Activated CD8-positive, alpha-beta T cell treated with anti-CD3 and anti-CD28 coated beads for 36 hours (primary cell): ENCODE results near the gene NUAK1. TPM values are rescaled to one million over a fixed set of nuclear protein-coding genes. Genes with fewer than 3 reads are reported as not detected.

Experiments
- ATAC-seq: fragments of 200-7000 bp; cut with Tn5 transposase; one replicate; pipeline ENCODE4 v1.10.0; 2021; ENCODE audit warnings: mild to moderate bottlenecking, moderate library complexity
- CTCF ChIA-PET: fragments of 350-600 bp; sonication (Branson Sonifier 250); formaldehyde crosslinking; loops from one replicate; lab custom pipeline; 2021; ENCODE audit warnings: antibody characterized with exemption; lab: Charles Lee
- POLR2A ChIA-PET: fragments of 350-600 bp; sonication (Branson Sonifier 250); formaldehyde crosslinking; loops from one replicate; lab custom pipeline; 2021; ENCODE audit warnings: antibody characterized with exemption; lab: Charles Lee
- DNase-seq: peaks from one replicate; pipeline ENCODE4 v3.0.0-alpha.2; 2020
- H3K27ac Mint-ChIP-seq: one replicate; pipeline ENCODE4 v1.8.0; 2021; ENCODE audit warnings: mild to moderate bottlenecking, mixed read lengths
- H3K27me3 Mint-ChIP-seq: one replicate; pipeline ENCODE4 v1.8.0; 2021; ENCODE audit warnings: mixed read lengths
- H3K36me3 Mint-ChIP-seq: one replicate; pipeline ENCODE4 v1.8.0; 2021; ENCODE audit warnings: low read depth, mixed read lengths
- H3K4me1 Mint-ChIP-seq: one replicate; pipeline ENCODE4 v1.8.0; 2021; ENCODE audit warnings: low read depth, mixed read lengths
- H3K4me3 Mint-ChIP-seq: one replicate; pipeline ENCODE4 v1.8.0; 2021; ENCODE audit warnings: mild to moderate bottlenecking, moderate library complexity, mixed read lengths
- H3K9me3 Mint-ChIP-seq: one replicate; pipeline ENCODE4 v1.8.0; 2021; ENCODE audit warnings: mixed read lengths
- CTCF ChIP-seq: fragments of 200-600 bp; IDR thresholded peaks from one replicate; pipeline ENCODE4 v1.8.0; 2022; ENCODE audit warnings: antibody characterized with exemption, mild to moderate bottlenecking
- intact Hi-C: fragments of 100-400 bp; cut with micrococcal nuclease; formaldehyde crosslinking; loops from one replicate; pipeline ENCODE4 v1.10.0; 2022
- total RNA-seq, 2 experiments: library from RNA; stranded (reverse); gene quantifications; one replicate each; pipeline ENCODE4 v1.2.3, GENCODE V29; 2021

NUAK1 gene
- total RNA-seq, 2 experiments from 2014 or later: not detected

- CTCF ChIA-PET: no interaction called here
- POLR2A ChIA-PET: no interaction called here
- DNase-seq: no peak
- Mint-ChIP-seq H3K9me3 (no peaks in the 10 kb centered on the region), H3K4me3 (no peak overlapping the region), H3K36me3 (no peaks in the 10 kb centered on the region), H3K27me3 (peaks cover 4% of the 10 kb centered on the region), H3K27ac (no peak overlapping the region), H3K4me1 (no peaks in the 10 kb centered on the region)
- no peak for ATAC-seq
- no peak for TF ChIP-seq CTCF
- intact Hi-C loops: no loop called here
Observed at GRCh38 chr12:106044773-106045172, 94.0 kb downstream of the NUAK1 start.

- peaks cover 3% of the 10 kb centered on the region for H3K27me3 Mint-ChIP-seq
- no peak for TF ChIP-seq CTCF
- ChIA-PET CTCF (no interaction called here), POLR2A (no interaction called here)
- no peaks in the 10 kb centered on the region for H3K36me3 Mint-ChIP-seq
- DNase-seq: no peak
- H3K9me3 Mint-ChIP-seq: no peaks in the 10 kb centered on the region
- H3K4me1 Mint-ChIP-seq: no peaks in the 10 kb centered on the region
- intact Hi-C loops: no loop called here
- no peak for ATAC-seq
- no peak overlapping the region for H3K4me3 Mint-ChIP-seq
- H3K27ac Mint-ChIP-seq: no peak overlapping the region
Observed at GRCh38 chr12:106042037-106042436, 96.7 kb downstream of the NUAK1 start.

GRCh38 chr12:106040521-106040920 lies 98.2 kb downstream of the NUAK1 start:
- no peak for TF ChIP-seq CTCF
- Mint-ChIP-seq H3K27me3 (peaks cover 5% of the 10 kb centered on the region), H3K36me3 (no peaks in the 10 kb centered on the region), H3K9me3 (no peaks in the 10 kb centered on the region), H3K27ac (no peak overlapping the region), H3K4me3 (no peak overlapping the region), H3K4me1 (no peaks in the 10 kb centered on the region)
- ChIA-PET CTCF (no interaction called here), POLR2A (no interaction called here)
- DNase-seq (no peak), ATAC-seq (no peak)
- intact Hi-C loops: no loop called here

- H3K9me3 Mint-ChIP-seq: no peaks in the 10 kb centered on the region
- ChIA-PET POLR2A (no interaction called here), CTCF (no interaction called here)
- no peaks in the 10 kb centered on the region for H3K4me1 Mint-ChIP-seq
- no peaks in the 10 kb centered on the region for H3K36me3 Mint-ChIP-seq
- H3K27me3 Mint-ChIP-seq: peaks cover 5% of the 10 kb centered on the region
- no peak for TF ChIP-seq CTCF
- no peak for DNase-seq
- H3K27ac Mint-ChIP-seq: no peak overlapping the region
- ATAC-seq: no peak
- H3K4me3 Mint-ChIP-seq: no peak overlapping the region
- intact Hi-C loops: no loop called here
Observed at GRCh38 chr12:106039646-106040404, 98.9 kb downstream of the NUAK1 start.

- no peak overlapping the region for H3K27ac Mint-ChIP-seq
- H3K9me3 Mint-ChIP-seq: no peaks in the 10 kb centered on the region
- TF ChIP-seq CTCF: no peak
- intact Hi-C loops: no loop called here
- no peaks in the 10 kb centered on the region for H3K4me1 Mint-ChIP-seq
- H3K27me3 Mint-ChIP-seq: peaks cover 5% of the 10 kb centered on the region
- ChIA-PET POLR2A (no interaction called here), CTCF (no interaction called here)
- DNase-seq (no peak), ATAC-seq (no peak)
- no peak overlapping the region for H3K4me3 Mint-ChIP-seq
- H3K36me3 Mint-ChIP-seq: no peaks in the 10 kb centered on the region
Observed at GRCh38 chr12:106039242-106039641, 99.5 kb downstream of the NUAK1 start.
